ENCODE measurements around the gene RBFOX1.

GRCh38 chr16:7325834-7326233 is 6.8 kb upstream of the RBFOX1 start:
- no peak for TF ChIP-seq CTCF (IDR thresholded peaks at IDR 0.05)
- TF ChIP-seq ZFX (IDR thresholded peaks at IDR 0.05; ENCODE audit: borderline replicate concordance), result no peak
